Fibroblast of lung (primary cell): ENCODE results near the gene IKZF5. TPM values are rescaled to one million over a fixed set of nuclear protein-coding genes. Genes with fewer than 3 reads are reported as not detected.

Experiments used
- DNase-seq, 2 donors: peaks; one replicate each; pipeline versions ENCODE4 v3.0.0 to v3.0.0-alpha.2; 2010; ENCODE audit warnings: low read depth in 2 of 2
- H2AFZ ChIP-seq: 2 replicates; pipeline ENCODE4 v1.5.1; 2012; ENCODE audit warnings: low read length, control low read depth, inconsistent platforms
- H3K27ac ChIP-seq: 2 replicates; pipeline ENCODE4 v1.5.1; 2011; ENCODE audit warnings: low read length, control low read depth; ENCODE audit not compliant: insufficient read depth
- H3K27me3 ChIP-seq: 2 replicates; pipeline ENCODE4 v1.5.1; 2011; ENCODE audit warnings: mild to moderate bottlenecking, low read length; ENCODE audit not compliant: control insufficient read depth, insufficient read depth
- H3K36me3 ChIP-seq: 2 replicates; pipeline ENCODE4 v1.5.1; 2011; ENCODE audit warnings: low read length; ENCODE audit not compliant: control insufficient read depth, insufficient read depth
- H3K4me1 ChIP-seq: 2 replicates; pipeline ENCODE4 v1.5.1; 2011; ENCODE audit warnings: low read length; ENCODE audit not compliant: control insufficient read depth, insufficient read depth; ENCODE audit errors: extremely low read depth
- H3K4me2 ChIP-seq: 2 replicates; pipeline ENCODE4 v1.5.1; 2011; ENCODE audit warnings: low read length, control low read depth; ENCODE audit not compliant: insufficient read depth; ENCODE audit errors: extremely low read depth
- H3K4me3 ChIP-seq, 4 experiments: fragments of 200-600 bp in 1 of 4; sonication (generic) in 1 of 4; replicated peaks in 1 of 4; 2 replicates each; pipeline ENCODE4 v1.5.1; 2011 to 2016; ENCODE audit warnings: low read length in 4 of 4, low read depth in 3 of 4, mild to moderate bottlenecking in 3 of 4, control low read depth in 2 of 4, inconsistent platforms in 1 of 4, mixed read lengths in 1 of 4; ENCODE audit not compliant: insufficient read depth in 1 of 4; ENCODE audit errors: control extremely low read depth in 1 of 4
- H3K79me2 ChIP-seq: 2 replicates; pipeline ENCODE4 v1.5.1; 2012; ENCODE audit warnings: mild to moderate bottlenecking, low read length, inconsistent platforms; ENCODE audit not compliant: control insufficient read depth, insufficient read depth
- H3K9ac ChIP-seq: 2 replicates; pipeline ENCODE4 v1.5.1; 2011; ENCODE audit warnings: mild to moderate bottlenecking, low read length, control low read depth; ENCODE audit not compliant: insufficient read depth
- H3K9me3 ChIP-seq: 2 replicates; pipeline ENCODE4 v1.5.1; 2012; ENCODE audit warnings: low read depth, low read length; ENCODE audit not compliant: control insufficient read depth, insufficient read depth
- H4K20me1 ChIP-seq: 2 replicates; pipeline ENCODE4 v1.5.1; 2011; ENCODE audit warnings: low read length; ENCODE audit not compliant: control insufficient read depth, insufficient read depth; ENCODE audit errors: extremely low read depth
- EZH2 ChIP-seq: IDR thresholded peaks from 2 replicates; pipeline ENCODE4 v1.5.1; 2012; ENCODE audit warnings: low read length, control low read depth, mild to moderate bottlenecking; ENCODE audit errors: missing control alignments
- polyA plus RNA-seq, 2 donors: library from polyadenylated mRNA; depleted of rRNA in 1 of 2; stranded (reverse) in 1 of 2; unstranded in 1 of 2; fragments of >200 nt; gene quantifications; 2 replicates each; pipeline ENCODE4 v1.2.1, GENCODE V29; 2011 to 2012; ENCODE audit warnings: missing spikeins in 1 of 2
- total RNA-seq: library from RNA; depleted of rRNA; stranded (reverse); fragments of >200 nt; gene quantifications from 2 replicates; pipeline ENCODE4 v1.2.1, GENCODE V29; 2014
- TF ChIP-seq, protein P1 (sequence below), 2 donors: IDR thresholded peaks in 1 of 2; conservative IDR thresholded peaks in 1 of 2; 1 replicate in 1 of 2; 2 replicates in 1 of 2; pipeline ENCODE4 v1.5.1; 2011 to 2012; ENCODE audit warnings: low read length in 2 of 2, control low read depth in 1 of 2, inconsistent platforms in 1 of 2, low read depth in 1 of 2, mild to moderate bottlenecking in 1 of 2

IKZF5 gene
- total and polyA plus RNA-seq, 2 donors (not counting 1 experiment from before 2014, with no cell fraction given), result 3.1 to 12.5 TPM

DNA sequence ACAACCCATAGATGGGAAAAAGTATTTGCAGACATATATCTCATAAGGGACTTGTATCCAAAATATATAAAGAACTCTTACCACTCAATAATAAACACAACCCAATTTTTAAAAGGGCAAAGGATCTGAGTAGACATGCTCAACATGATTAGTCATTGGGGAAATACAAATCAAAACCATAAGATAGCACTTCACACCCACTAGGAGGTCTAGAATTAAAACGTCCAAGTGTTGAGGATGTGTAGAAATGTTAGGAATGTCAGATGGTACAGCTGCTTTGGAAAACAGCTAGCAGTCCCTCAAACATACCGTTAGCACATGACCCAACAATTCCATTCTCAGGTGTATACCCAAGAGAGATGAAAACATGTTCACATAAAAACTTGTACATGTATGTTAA, 20.1 kb downstream of the IKZF5 start:
- Histone ChIP-seq H2AFZ (no peak overlapping the region), H3K27ac (no peak overlapping the region), H3K9me3 (no peaks in the 10 kb centered on the region), H3K27me3 (no peaks in the 10 kb centered on the region), H3K36me3 (peaks cover 2% of the 10 kb centered on the region), H3K4me1 (no peaks in the 10 kb centered on the region), H4K20me1 (no peaks in the 10 kb centered on the region), H3K79me2 (no peaks in the 10 kb centered on the region), H3K4me3 (no peak overlapping the region), H3K4me2 (no peak overlapping the region), H3K9ac (no peak overlapping the region)
- TF ChIP-seq, protein P1, sequence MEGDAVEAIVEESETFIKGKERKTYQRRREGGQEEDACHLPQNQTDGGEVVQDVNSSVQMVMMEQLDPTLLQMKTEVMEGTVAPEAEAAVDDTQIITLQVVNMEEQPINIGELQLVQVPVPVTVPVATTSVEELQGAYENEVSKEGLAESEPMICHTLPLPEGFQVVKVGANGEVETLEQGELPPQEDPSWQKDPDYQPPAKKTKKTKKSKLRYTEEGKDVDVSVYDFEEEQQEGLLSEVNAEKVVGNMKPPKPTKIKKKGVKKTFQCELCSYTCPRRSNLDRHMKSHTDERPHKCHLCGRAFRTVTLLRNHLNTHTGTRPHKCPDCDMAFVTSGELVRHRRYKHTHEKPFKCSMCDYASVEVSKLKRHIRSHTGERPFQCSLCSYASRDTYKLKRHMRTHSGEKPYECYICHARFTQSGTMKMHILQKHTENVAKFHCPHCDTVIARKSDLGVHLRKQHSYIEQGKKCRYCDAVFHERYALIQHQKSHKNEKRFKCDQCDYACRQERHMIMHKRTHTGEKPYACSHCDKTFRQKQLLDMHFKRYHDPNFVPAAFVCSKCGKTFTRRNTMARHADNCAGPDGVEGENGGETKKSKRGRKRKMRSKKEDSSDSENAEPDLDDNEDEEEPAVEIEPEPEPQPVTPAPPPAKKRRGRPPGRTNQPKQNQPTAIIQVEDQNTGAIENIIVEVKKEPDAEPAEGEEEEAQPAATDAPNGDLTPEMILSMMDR (conservative IDR thresholded peaks at IDR 0.05 in 1 of 2, IDR thresholded peaks at IDR 0.05 in 1 of 2; ENCODE audit: low read depth in 1 of 2, low read length in 2 of 2), result no peak
- TF ChIP-seq EZH2, result no peak
- peak in 1 of 2 donors; percentile 12 for DNase-seq

GRCh38 chr10:122986335-122986734, 22.3 kb downstream of the IKZF5 start:
- H3K79me2 ChIP-seq, result no peaks in the 10 kb centered on the region
- DNase-seq, result peak; percentile 10 to 20
- H3K27ac ChIP-seq, result no peak overlapping the region
- H3K36me3 ChIP-seq, result peaks cover 2% of the 10 kb centered on the region
- no peak overlapping the region for H3K4me3 ChIP-seq
- H3K4me2 ChIP-seq, result no peak overlapping the region
- no peaks in the 10 kb centered on the region for H3K9me3 ChIP-seq
- no peaks in the 10 kb centered on the region for H3K27me3 ChIP-seq
- no peaks in the 10 kb centered on the region for H4K20me1 ChIP-seq
- no peaks in the 10 kb centered on the region for H3K4me1 ChIP-seq
- no peak overlapping the region for H2AFZ ChIP-seq
- no peak overlapping the region for H3K9ac ChIP-seq
- TF ChIP-seq, protein P1 (conservative IDR thresholded peaks at IDR 0.05 in 1 of 2, IDR thresholded peaks at IDR 0.05 in 1 of 2; ENCODE audit: low read depth in 1 of 2, low read length in 2 of 2), result no peak
- no peak for TF ChIP-seq EZH2

DNA sequence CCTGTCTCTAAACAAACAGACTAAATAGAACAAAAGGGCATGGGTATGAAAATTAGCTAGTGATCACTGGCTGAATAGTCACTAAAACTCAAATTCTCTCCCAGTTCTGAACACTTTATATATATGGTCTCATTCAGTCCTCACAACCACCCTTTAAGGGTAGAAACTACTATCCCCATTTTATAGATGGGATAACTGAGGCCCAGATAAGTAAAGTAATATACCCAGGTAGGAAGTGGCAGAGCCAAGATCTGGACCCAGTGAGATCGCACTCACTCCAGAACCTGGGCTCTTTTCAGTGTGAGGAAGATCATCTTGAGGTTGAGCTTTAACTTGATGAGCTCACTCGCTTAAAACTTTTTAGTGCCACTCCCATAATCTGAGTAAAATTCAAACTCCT, 23.9 kb downstream of the IKZF5 start:
- Histone ChIP-seq H3K79me2 (no peaks in the 10 kb centered on the region), H3K4me2 (no peak overlapping the region), H3K4me1 (no peaks in the 10 kb centered on the region), H3K36me3 (peaks cover 2% of the 10 kb centered on the region), H3K9me3 (no peaks in the 10 kb centered on the region), H2AFZ (no peak overlapping the region), H3K9ac (no peak overlapping the region), H3K27me3 (no peaks in the 10 kb centered on the region), H3K27ac (no peak overlapping the region), H4K20me1 (no peaks in the 10 kb centered on the region), H3K4me3 (no peak overlapping the region)
- no peak for DNase-seq
- TF ChIP-seq, protein P1 (conservative IDR thresholded peaks at IDR 0.05 in 1 of 2, IDR thresholded peaks at IDR 0.05 in 1 of 2; ENCODE audit: low read depth in 1 of 2, low read length in 2 of 2), result no peak
- no peak for TF ChIP-seq EZH2
